Tibial nerve (tissue), 4 donors: Measurements from ENCODE around the gene CLASP1.

ENCODE experiments used
- EP300 ChIP-seq, 2 donors: sonication (generic); formaldehyde crosslinking; IDR thresholded peaks; one replicate each; pipeline ENCODE4 v1.6.1; 2017; ENCODE audit warnings: antibody characterized with exemption in 2 of 2, mild to moderate bottlenecking in 1 of 2
- POLR2A ChIP-seq, 2 donors: fragments of 450-650 bp; IDR thresholded peaks; one replicate each; pipeline ENCODE4 v1.6.1; 2017; ENCODE audit warnings: antibody characterized with exemption in 2 of 2, mild to moderate bottlenecking in 2 of 2, moderate library complexity in 2 of 2
- TF ChIP-seq, protein P1 (sequence below), 5 experiments: fragments of 200-600 bp in 3 of 5; fragments of 450-650 bp in 2 of 5; sonication (generic) in 3 of 5; IDR thresholded peaks; one replicate each; pipeline ENCODE4 v1.5.1; 2016 to 2019; ENCODE audit warnings: antibody characterized with exemption in 5 of 5, mild to moderate bottlenecking in 3 of 5, moderate library complexity in 2 of 5

DNA sequence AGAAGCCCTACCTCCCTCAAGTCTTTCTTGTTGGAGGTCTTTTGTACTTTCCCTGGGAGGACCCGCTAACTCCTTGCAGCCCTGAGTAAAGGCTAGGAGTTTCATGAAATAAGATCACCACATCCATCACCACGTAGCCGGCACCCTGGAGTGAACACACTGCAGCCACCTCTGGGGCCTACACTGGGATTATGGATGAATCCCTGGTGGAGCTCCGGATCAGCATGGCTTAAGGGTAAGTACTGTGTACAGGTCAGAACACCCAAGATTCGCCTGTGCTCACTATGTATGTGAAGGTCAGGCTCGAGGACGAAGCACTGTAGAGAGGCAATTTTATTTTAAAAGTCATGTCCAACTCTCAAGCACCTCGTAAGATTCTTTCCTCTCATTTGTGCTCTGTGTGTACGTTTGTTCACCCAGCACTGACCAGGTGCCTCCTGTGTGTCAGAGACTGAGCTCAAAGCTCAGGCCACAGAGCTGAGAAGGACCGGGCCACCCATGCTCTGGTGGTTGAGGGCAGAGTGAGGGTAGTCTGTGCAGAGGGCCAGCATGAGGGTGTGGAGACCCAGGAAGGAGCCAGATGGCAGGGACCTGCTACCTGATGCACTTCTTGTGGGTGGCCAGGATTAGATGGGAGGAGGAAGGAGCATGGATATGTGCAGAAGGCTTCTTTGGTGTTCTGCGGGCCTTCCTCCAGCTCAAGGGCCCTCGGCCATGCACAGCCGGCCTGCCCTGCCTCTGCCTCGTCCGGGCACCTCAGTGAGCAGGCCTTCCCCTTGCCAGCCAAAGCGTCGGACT lies 297.5 kb downstream of the CLASP1 start:
- TF ChIP-seq, protein P1, sequence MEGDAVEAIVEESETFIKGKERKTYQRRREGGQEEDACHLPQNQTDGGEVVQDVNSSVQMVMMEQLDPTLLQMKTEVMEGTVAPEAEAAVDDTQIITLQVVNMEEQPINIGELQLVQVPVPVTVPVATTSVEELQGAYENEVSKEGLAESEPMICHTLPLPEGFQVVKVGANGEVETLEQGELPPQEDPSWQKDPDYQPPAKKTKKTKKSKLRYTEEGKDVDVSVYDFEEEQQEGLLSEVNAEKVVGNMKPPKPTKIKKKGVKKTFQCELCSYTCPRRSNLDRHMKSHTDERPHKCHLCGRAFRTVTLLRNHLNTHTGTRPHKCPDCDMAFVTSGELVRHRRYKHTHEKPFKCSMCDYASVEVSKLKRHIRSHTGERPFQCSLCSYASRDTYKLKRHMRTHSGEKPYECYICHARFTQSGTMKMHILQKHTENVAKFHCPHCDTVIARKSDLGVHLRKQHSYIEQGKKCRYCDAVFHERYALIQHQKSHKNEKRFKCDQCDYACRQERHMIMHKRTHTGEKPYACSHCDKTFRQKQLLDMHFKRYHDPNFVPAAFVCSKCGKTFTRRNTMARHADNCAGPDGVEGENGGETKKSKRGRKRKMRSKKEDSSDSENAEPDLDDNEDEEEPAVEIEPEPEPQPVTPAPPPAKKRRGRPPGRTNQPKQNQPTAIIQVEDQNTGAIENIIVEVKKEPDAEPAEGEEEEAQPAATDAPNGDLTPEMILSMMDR (IDR thresholded peaks at IDR 0.05), result no peak
- TF ChIP-seq EP300 (IDR thresholded peaks at IDR 0.05) (no peak), POLR2A (IDR thresholded peaks at IDR 0.05) (no peak)
